SK-N-SH (cell line): Measurements from ENCODE around the gene KRT20.

ENCODE experiments used
- CTCF ChIP-seq: fragments of 200-600 bp; sonication (generic); IDR thresholded peaks from 2 replicates; pipeline ENCODE4 v1.6.1; 2017; ENCODE audit warnings: antibody characterized with exemption, mild to moderate bottlenecking, moderate library complexity
- POLR2AphosphoS5 ChIP-seq: IDR thresholded peaks from 2 replicates; pipeline ENCODE4 v1.6.1; 2012; ENCODE audit warnings: low read depth, low read length
- SMC3 ChIP-seq: IDR thresholded peaks from 2 replicates; pipeline ENCODE4 v1.6.1; 2012; ENCODE audit warnings: low read depth, low read length, improper control_type of control experiment

DNA sequence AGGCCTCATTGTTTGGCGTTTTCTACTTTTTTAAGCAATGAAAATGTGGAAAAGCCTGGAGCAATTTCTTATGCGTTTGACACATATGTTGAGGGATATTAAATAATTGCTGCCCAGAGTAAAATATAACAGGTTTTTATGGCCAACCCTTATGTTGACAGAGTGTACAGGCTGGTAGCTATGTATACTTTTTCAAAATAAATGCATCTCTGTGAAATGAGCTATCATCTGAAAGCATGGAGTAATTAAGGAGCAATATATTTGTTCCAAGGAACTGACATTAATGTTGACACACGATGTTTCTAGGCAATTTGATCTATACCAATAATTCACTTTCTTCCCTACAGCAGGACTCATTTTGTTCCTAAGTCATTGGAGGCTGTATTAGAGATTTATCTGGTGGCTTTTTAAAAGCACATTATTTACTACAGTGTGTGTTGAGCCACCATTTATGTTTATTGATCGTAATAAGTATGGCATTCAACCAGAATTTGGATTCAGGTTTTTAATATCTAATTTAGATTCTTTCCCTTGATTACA is 11.9 kb upstream of the KRT20 start:
- TF ChIP-seq CTCF: no peak
- TF ChIP-seq SMC3: no peak
- no peak for TF ChIP-seq POLR2AphosphoS5
